Measurements from ENCODE around the gene CFAP47. TPM values are rescaled to one million over a fixed set of nuclear protein-coding genes. Genes with fewer than 3 reads are reported as not detected.

The CFAP47 gene
- total and polyA plus RNA-seq, 2 donors (not counting 3 experiments of a cell fraction or from before 2014, with no cell fraction given), result not detected

DNA sequence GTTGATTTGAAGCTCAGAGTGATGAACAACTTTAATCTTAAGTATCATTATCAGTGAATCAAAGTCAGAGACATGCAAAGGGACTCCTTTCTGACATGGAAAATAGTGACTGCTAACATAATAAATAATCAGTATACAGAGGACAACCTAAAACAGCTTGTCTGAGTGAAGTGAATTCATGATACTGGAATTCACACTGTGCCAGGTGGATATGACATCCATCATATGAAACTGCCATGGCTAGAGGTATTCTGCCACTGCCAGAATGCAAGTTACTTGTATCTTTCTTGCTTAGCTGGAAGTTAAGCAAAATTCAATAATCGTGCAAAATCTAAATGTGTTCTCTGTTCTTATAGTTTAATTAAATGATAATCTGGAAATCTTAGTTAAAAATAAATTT, 429.0 kb downstream of the CFAP47 start:
- Histone ChIP-seq H3K36me3 (ENCODE audit: control insufficient read depth in 2 of 2, extremely low read depth in 1 of 2, insufficient read depth in 2 of 2, low read length in 2 of 2) (no peaks in the 10 kb centered on the region), H3K9ac (replicated peaks; ENCODE audit: extremely low read depth, insufficient read depth, low read length) (no peak overlapping the region), H3K9me1 (replicated peaks; ENCODE audit: control insufficient read depth, extremely low read depth, insufficient read depth, low read length) (no peaks in the 10 kb centered on the region), H3K27me3 (ENCODE audit: control insufficient read depth in 2 of 2, insufficient read depth in 2 of 2, low read length in 2 of 2) (no peaks in the 10 kb centered on the region), H3K4me3 (replicated peaks in 1 of 3; ENCODE audit: insufficient read depth in 1 of 3, low read depth in 1 of 3, low read length in 3 of 3) (no peak overlapping the region), H3K4me2 (ENCODE audit: insufficient read depth, low read length) (no peak overlapping the region), H3K27ac (ENCODE audit: insufficient read depth, low read depth, low read length) (no peak overlapping the region), H3K9me3 (replicated peaks; ENCODE audit: control insufficient read depth, insufficient read depth, low read length) (no peaks in the 10 kb centered on the region), H4K20me1 (replicated peaks; ENCODE audit: control insufficient read depth, extremely low read depth, insufficient read depth, low read length) (no peaks in the 10 kb centered on the region), H2AFZ (ENCODE audit: low read depth, low read length) (no peak overlapping the region), H3K4me1 (ENCODE audit: control insufficient read depth, extremely low read depth, insufficient read depth, low read length) (no peaks in the 10 kb centered on the region), H3K79me2 (ENCODE audit: control insufficient read depth, insufficient read depth, low read length) (no peaks in the 10 kb centered on the region)
- no TSS peak for BruUV-seq (replicated peaks)
- FAIRE-seq, result no peak
- no peak for DNase-seq (ENCODE audit: low read depth, low spot score)
- ChIA-PET POLR2A (no interaction called here), CTCF (no interaction called here)
- dilution Hi-C loops (cut with MboI; ENCODE audit: extremely low pct_ligation_motif_present, low sequenced_read_pairs), result no loop called here
- intact Hi-C loops (cut with micrococcal nuclease), result no loop called here
- no peak for TF ChIP-seq GATA2 (IDR thresholded peaks at IDR 0.05; ENCODE audit: insufficient read depth, insufficient read length, low read depth, low read length)
- no peak for TF ChIP-seq JUN (IDR thresholded peaks at IDR 0.05; ENCODE audit: borderline replicate concordance, insufficient read depth, insufficient read length, low read depth)
- no peak for TF ChIP-seq EZH2 (IDR thresholded peaks at IDR 0.05; ENCODE audit: borderline replicate concordance, low read depth, low read length, severe bottlenecking)
- TF ChIP-seq MYC (IDR thresholded peaks at IDR 0.05; ENCODE audit: low read depth, low read length), result no peak

- Histone ChIP-seq H3K9me1 (replicated peaks; ENCODE audit: control insufficient read depth, extremely low read depth, insufficient read depth, low read length) (no peaks in the 10 kb centered on the region), H3K4me1 (ENCODE audit: control insufficient read depth, extremely low read depth, insufficient read depth, low read length) (no peaks in the 10 kb centered on the region), H3K27me3 (ENCODE audit: control insufficient read depth in 2 of 2, insufficient read depth in 2 of 2, low read length in 2 of 2) (no peaks in the 10 kb centered on the region), H4K20me1 (replicated peaks; ENCODE audit: control insufficient read depth, extremely low read depth, insufficient read depth, low read length) (no peaks in the 10 kb centered on the region), H3K9ac (replicated peaks; ENCODE audit: extremely low read depth, insufficient read depth, low read length) (no peak overlapping the region), H2AFZ (ENCODE audit: low read depth, low read length) (no peak overlapping the region), H3K36me3 (ENCODE audit: control insufficient read depth in 2 of 2, extremely low read depth in 1 of 2, insufficient read depth in 2 of 2, low read length in 2 of 2) (no peaks in the 10 kb centered on the region), H3K4me2 (ENCODE audit: insufficient read depth, low read length) (no peak overlapping the region), H3K27ac (ENCODE audit: insufficient read depth, low read depth, low read length) (no peak overlapping the region), H3K79me2 (ENCODE audit: control insufficient read depth, insufficient read depth, low read length) (no peaks in the 10 kb centered on the region), H3K4me3 (replicated peaks in 1 of 3; ENCODE audit: insufficient read depth in 1 of 3, low read depth in 1 of 3, low read length in 3 of 3) (no peak overlapping the region), H3K9me3 (replicated peaks; ENCODE audit: control insufficient read depth, insufficient read depth, low read length) (peaks cover 2% of the 10 kb centered on the region)
- TF ChIP-seq POLR2A (IDR thresholded peaks at IDR 0.05; ENCODE audit: low read depth, low read length) (no peak), MYC (IDR thresholded peaks at IDR 0.05; ENCODE audit: low read depth, low read length) (no peak), POLR2AphosphoS5 (IDR thresholded peaks at IDR 0.05; ENCODE audit: insufficient read depth, low read depth, low read length) (no peak), FOS (IDR thresholded peaks at IDR 0.05; ENCODE audit: borderline replicate concordance, insufficient read depth, low read length) (no peak), MAX (IDR thresholded peaks at IDR 0.05; ENCODE audit: insufficient read depth, insufficient read length) (no peak), JUN (IDR thresholded peaks at IDR 0.05; ENCODE audit: borderline replicate concordance, insufficient read depth, insufficient read length, low read depth) (no peak), EZH2 (IDR thresholded peaks at IDR 0.05; ENCODE audit: borderline replicate concordance, low read depth, low read length, severe bottlenecking) (no peak), GATA2 (IDR thresholded peaks at IDR 0.05; ENCODE audit: insufficient read depth, insufficient read length, low read depth, low read length) (no peak)
- TF ChIP-seq, protein P1, sequence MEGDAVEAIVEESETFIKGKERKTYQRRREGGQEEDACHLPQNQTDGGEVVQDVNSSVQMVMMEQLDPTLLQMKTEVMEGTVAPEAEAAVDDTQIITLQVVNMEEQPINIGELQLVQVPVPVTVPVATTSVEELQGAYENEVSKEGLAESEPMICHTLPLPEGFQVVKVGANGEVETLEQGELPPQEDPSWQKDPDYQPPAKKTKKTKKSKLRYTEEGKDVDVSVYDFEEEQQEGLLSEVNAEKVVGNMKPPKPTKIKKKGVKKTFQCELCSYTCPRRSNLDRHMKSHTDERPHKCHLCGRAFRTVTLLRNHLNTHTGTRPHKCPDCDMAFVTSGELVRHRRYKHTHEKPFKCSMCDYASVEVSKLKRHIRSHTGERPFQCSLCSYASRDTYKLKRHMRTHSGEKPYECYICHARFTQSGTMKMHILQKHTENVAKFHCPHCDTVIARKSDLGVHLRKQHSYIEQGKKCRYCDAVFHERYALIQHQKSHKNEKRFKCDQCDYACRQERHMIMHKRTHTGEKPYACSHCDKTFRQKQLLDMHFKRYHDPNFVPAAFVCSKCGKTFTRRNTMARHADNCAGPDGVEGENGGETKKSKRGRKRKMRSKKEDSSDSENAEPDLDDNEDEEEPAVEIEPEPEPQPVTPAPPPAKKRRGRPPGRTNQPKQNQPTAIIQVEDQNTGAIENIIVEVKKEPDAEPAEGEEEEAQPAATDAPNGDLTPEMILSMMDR (IDR thresholded peaks at IDR 0.05; ENCODE audit: extremely low read depth in 1 of 2, insufficient read depth in 1 of 2, low read depth in 1 of 2, low read length in 2 of 2), result no peak
- ChIA-PET CTCF (no interaction called here), POLR2A (no interaction called here)
- no peak for FAIRE-seq
- dilution Hi-C loops (cut with MboI; ENCODE audit: extremely low pct_ligation_motif_present, low sequenced_read_pairs), result no loop called here
- intact Hi-C loops (cut with micrococcal nuclease), result no loop called here
- no peak for DNase-seq (ENCODE audit: low read depth, low spot score)
- BruUV-seq (replicated peaks), result no TSS peak
Measured at GRCh38 chrX:36357855-36358254, 438.3 kb downstream of the CFAP47 start.
